ENCODE results near the gene ZFHX2. TPM values are rescaled to one million over a fixed set of nuclear protein-coding genes. Genes with fewer than 3 reads are reported as not detected.

Gene ZFHX2
- total RNA-seq, 2 experiments from 2014 or later, result 1.0 to 1.3 TPM

GRCh38 chr14:23548351-23549318 lies 2.9 kb downstream of the ZFHX2 start:
- no peaks in the 10 kb centered on the region for H3K9me3 Mint-ChIP-seq (ENCODE audit: low read depth)
- intact Hi-C loops (cut with DNase I, micrococcal nuclease), result no loop called here
- ATAC-seq (no peak), DNase-seq (no peak)
- H3K36me3 Mint-ChIP-seq (ENCODE audit: low read depth), result no peaks in the 10 kb centered on the region
- H3K4me1 Mint-ChIP-seq, result peaks cover 5% of the 10 kb centered on the region
- no peak overlapping the region for H3K27ac Mint-ChIP-seq
- ChIA-PET POLR2A (no interaction called here), CTCF (interaction anchor here (0.6 to 3.1 kb wide), 8 partner anchors 8 to 454 kb away, joined by 3 to 18 read pairs (median 4); partner anchors contain the start of genes ACIN1 and C14orf119)
- no peak overlapping the region for H3K4me3 Mint-ChIP-seq
- no peaks in the 10 kb centered on the region for H3K27me3 Mint-ChIP-seq

GRCh38 chr14:23547924-23548323 lies 3.6 kb downstream of the ZFHX2 start:
- H3K4me1 Mint-ChIP-seq, result peaks cover 4% of the 10 kb centered on the region
- H3K4me3 Mint-ChIP-seq, result no peak overlapping the region
- ATAC-seq, result no peak
- H3K9me3 Mint-ChIP-seq (ENCODE audit: low read depth), result no peaks in the 10 kb centered on the region
- no peak for DNase-seq
- no peaks in the 10 kb centered on the region for H3K36me3 Mint-ChIP-seq (ENCODE audit: low read depth)
- ChIA-PET POLR2A (no interaction called here), CTCF (interaction anchor here (1.0 to 3.1 kb wide), 2 partner anchors 11 to 72 kb away, joined by 4 to 18 read pairs; no protein-coding TSS in a partner anchor)
- H3K27ac Mint-ChIP-seq, result no peak overlapping the region
- intact Hi-C loops (cut with DNase I, micrococcal nuclease), result no loop called here
- no peaks in the 10 kb centered on the region for H3K27me3 Mint-ChIP-seq

- H3K27ac Mint-ChIP-seq, result no peak overlapping the region
- CTCF ChIA-PET, result no interaction called here
- H3K4me3 Mint-ChIP-seq, result no peak overlapping the region
- no peaks in the 10 kb centered on the region for H3K9me3 Mint-ChIP-seq (ENCODE audit: low read depth)
- no peaks in the 10 kb centered on the region for H3K36me3 Mint-ChIP-seq (ENCODE audit: low read depth)
- intact Hi-C loops (cut with DNase I, micrococcal nuclease), result no loop called here
- no peak for DNase-seq
- ATAC-seq, result no peak
- H3K4me1 Mint-ChIP-seq, result no peaks in the 10 kb centered on the region
- H3K27me3 Mint-ChIP-seq, result no peaks in the 10 kb centered on the region
- POLR2A ChIA-PET, result no interaction called here
These were observed 5.0 kb downstream of the ZFHX2 start for GRCh38 chr14:23546450-23547035.

GRCh38 chr14:23545740-23546365 lies 5.7 kb downstream of the ZFHX2 start:
- ChIA-PET CTCF (interaction anchor here (0.6 kb wide), 1 partner anchor 196 kb away, joined by 3 read pairs; no protein-coding TSS in a partner anchor), POLR2A (no interaction called here)
- ATAC-seq (no peak), DNase-seq (no peak)
- Mint-ChIP-seq H3K4me3 (no peak overlapping the region), H3K4me1 (no peaks in the 10 kb centered on the region), H3K9me3 (ENCODE audit: low read depth) (no peaks in the 10 kb centered on the region), H3K27ac (no peak overlapping the region), H3K27me3 (no peaks in the 10 kb centered on the region), H3K36me3 (ENCODE audit: low read depth) (no peaks in the 10 kb centered on the region)
- intact Hi-C loops (cut with DNase I, micrococcal nuclease), result no loop called here

- no peak for ATAC-seq
- Mint-ChIP-seq H3K9me3 (ENCODE audit: low read depth) (no peaks in the 10 kb centered on the region), H3K36me3 (ENCODE audit: low read depth) (no peaks in the 10 kb centered on the region), H3K27ac (no peak overlapping the region), H3K4me1 (no peaks in the 10 kb centered on the region), H3K4me3 (no peak overlapping the region), H3K27me3 (no peaks in the 10 kb centered on the region)
- no peak for DNase-seq
- intact Hi-C loops (cut with DNase I, micrococcal nuclease), result no loop called here
- ChIA-PET POLR2A (no interaction called here), CTCF (interaction anchor here (0.5 to 1.1 kb wide), 2 partner anchors 17 to 203 kb away, joined by 3 to 4 read pairs; no protein-coding TSS in a partner anchor)
These were observed 6.8 kb downstream of the ZFHX2 start for GRCh38 chr14:23544511-23545447.

GRCh38 chr14:23543403-23543802 lies 8.2 kb downstream of the ZFHX2 start:
- intact Hi-C loops (cut with DNase I, micrococcal nuclease), result no loop called here
- Mint-ChIP-seq H3K27me3 (no peaks in the 10 kb centered on the region), H3K27ac (no peak overlapping the region), H3K4me3 (no peak overlapping the region), H3K36me3 (ENCODE audit: low read depth) (no peaks in the 10 kb centered on the region), H3K4me1 (no peaks in the 10 kb centered on the region), H3K9me3 (ENCODE audit: low read depth) (no peaks in the 10 kb centered on the region)
- POLR2A ChIA-PET, result no interaction called here
- CTCF ChIA-PET, result interaction anchor here (0.8 to 1.3 kb wide), 4 partner anchors 17 to 49 kb away, joined by 3 to 4 read pairs (median 4); partner anchors contain the start of gene AP1G2
- ATAC-seq, result no peak
- DNase-seq, result no peak

GRCh38 chr14:23542261-23542660 lies 9.3 kb downstream of the ZFHX2 start:
- H3K4me3 Mint-ChIP-seq, result no peak overlapping the region
- no peaks in the 10 kb centered on the region for H3K4me1 Mint-ChIP-seq
- no peak for DNase-seq
- H3K27ac Mint-ChIP-seq, result no peak overlapping the region
- ChIA-PET CTCF (interaction anchor here (1.0 to 3.8 kb wide), 7 partner anchors 10 to 64 kb away, joined by 3 to 25 read pairs (median 5); partner anchors contain the start of genes AP1G2 and ZFHX2), POLR2A (interaction anchor here (0.6 to 0.7 kb wide), 2 partner anchors 59 to 555 kb away, joined by 3 to 8 read pairs; no protein-coding TSS in a partner anchor)
- H3K27me3 Mint-ChIP-seq, result no peaks in the 10 kb centered on the region
- no peaks in the 10 kb centered on the region for H3K36me3 Mint-ChIP-seq (ENCODE audit: low read depth)
- ATAC-seq, result no peak
- no peaks in the 10 kb centered on the region for H3K9me3 Mint-ChIP-seq (ENCODE audit: low read depth)
- intact Hi-C loops (cut with DNase I, micrococcal nuclease), result no loop called here

GRCh38 chr14:23540141-23540469 lies 11.5 kb downstream of the ZFHX2 start:
- CTCF ChIA-PET, result interaction anchor here (1.0 to 3.8 kb wide), 10 partner anchors 9 to 66 kb away, joined by 3 to 25 read pairs (median 4); no protein-coding TSS in a partner anchor
- Mint-ChIP-seq H3K9me3 (ENCODE audit: low read depth) (no peaks in the 10 kb centered on the region), H3K27ac (no peak overlapping the region), H3K4me1 (no peaks in the 10 kb centered on the region), H3K36me3 (ENCODE audit: low read depth) (no peaks in the 10 kb centered on the region), H3K4me3 (no peak overlapping the region), H3K27me3 (no peaks in the 10 kb centered on the region)
- no peak for ATAC-seq
- no peak for DNase-seq
- POLR2A ChIA-PET, result no interaction called here
- intact Hi-C loops (cut with DNase I, micrococcal nuclease), result no loop called here

- ChIA-PET POLR2A (no interaction called here), CTCF (interaction anchor here (0.6 to 3.8 kb wide), 20 partner anchors 9 to 622 kb away, joined by 3 to 25 read pairs (median 4); partner anchors contain the start of genes IRF9 and ZFHX2)
- H3K36me3 Mint-ChIP-seq (ENCODE audit: low read depth), result no peaks in the 10 kb centered on the region
- intact Hi-C loops (cut with DNase I, micrococcal nuclease), result loop anchor here (1.0 to 2.0 kb wide), 2 partner anchors 61 kb away; no protein-coding TSS in a partner anchor
- peak; percentile 81 for ATAC-seq
- H3K27me3 Mint-ChIP-seq, result no peaks in the 10 kb centered on the region
- H3K9me3 Mint-ChIP-seq (ENCODE audit: low read depth), result no peaks in the 10 kb centered on the region
- H3K4me1 Mint-ChIP-seq, result no peaks in the 10 kb centered on the region
- peak; percentile 35 for DNase-seq
- H3K27ac Mint-ChIP-seq, result no peak overlapping the region
- H3K4me3 Mint-ChIP-seq, result no peak overlapping the region
These were observed 12.1 kb downstream of the ZFHX2 start for GRCh38 chr14:23539248-23540140.

GRCh38 chr14:23538785-23539184 lies 12.8 kb downstream of the ZFHX2 start:
- POLR2A ChIA-PET, result no interaction called here

More at GRCh38 chr14:23538785-23539184, 12.8 kb downstream of the ZFHX2 start:
- no peak for ATAC-seq
- intact Hi-C loops (cut with DNase I, micrococcal nuclease), result loop anchor here (1.0 to 2.0 kb wide), 2 partner anchors 60 kb away; no protein-coding TSS in a partner anchor
- no peak overlapping the region for H3K27ac Mint-ChIP-seq
- no peaks in the 10 kb centered on the region for H3K4me1 Mint-ChIP-seq
- H3K9me3 Mint-ChIP-seq (ENCODE audit: low read depth), result no peaks in the 10 kb centered on the region
- DNase-seq, result no peak
- no peaks in the 10 kb centered on the region for H3K36me3 Mint-ChIP-seq (ENCODE audit: low read depth)
- no peaks in the 10 kb centered on the region for H3K27me3 Mint-ChIP-seq
- H3K4me3 Mint-ChIP-seq, result no peak overlapping the region
- CTCF ChIA-PET, result interaction anchor here (0.7 to 3.8 kb wide), 16 partner anchors 8 to 623 kb away, joined by 3 to 25 read pairs (median 4); partner anchors contain the start of gene IRF9

Measured in activated CD4-positive, alpha-beta T cell treated with anti-CD3 and anti-CD28 coated beads for 36 hours (primary cell).